Heart left ventricle (tissue), 13 donors: ENCODE results near the gene EPB41.

ENCODE experiments used
- POLR2A ChIP-seq, 2 donors: fragments of 450-650 bp; IDR thresholded peaks; one replicate each; pipeline ENCODE4 v1.6.1; 2017; ENCODE audit warnings: antibody characterized with exemption in 2 of 2, mild to moderate bottlenecking in 2 of 2, moderate library complexity in 2 of 2
- TF ChIP-seq, protein P1 (sequence below), 12 donors: fragments of 200-600 bp; sonication (generic) in 4 of 12; IDR thresholded peaks; one replicate each; pipeline versions ENCODE4 v1.5.0 to v1.8.0; 2018 to 2022; ENCODE audit warnings: antibody characterized with exemption in 12 of 12, mild to moderate bottlenecking in 5 of 12
- donor health status: ischemic (EF 13 %, LVEDD 7.1; RV severe dilation, severe dysfunction).
- donor health status: DM: no; HTN: yes; CAD: no.
- donor health status: DM: no; HTN: no; CAD: no.
- donor health status: ischemic (EF 25% LVEDD 6.9; RV normal size, moderate dysfunction).
- donor health status: ischemic (EF 25% LVEDD 5.7; RV mildly dilated, moderate dysfunction).
- donor health status: ischemic (EF 35%, LVEDD 5.7; RV mildly dilated, moderate dysfunction).
- donor health status: nonischemic (EF 11% LVEDD 7.7; RV severe dilation, severe dysfunction).
- donor health status: DM: yes; HTN: yes; CAD: no.
- donor health status: PGD.
- donor health status: ischemic (EF 29% LVEDD 5.4; RV normal size, mild dysfunction).
- donor health status: nonischemic (EF 23%, LVEDD 6.1; RV moderate dilation, normal function).

- TF ChIP-seq, protein P1, sequence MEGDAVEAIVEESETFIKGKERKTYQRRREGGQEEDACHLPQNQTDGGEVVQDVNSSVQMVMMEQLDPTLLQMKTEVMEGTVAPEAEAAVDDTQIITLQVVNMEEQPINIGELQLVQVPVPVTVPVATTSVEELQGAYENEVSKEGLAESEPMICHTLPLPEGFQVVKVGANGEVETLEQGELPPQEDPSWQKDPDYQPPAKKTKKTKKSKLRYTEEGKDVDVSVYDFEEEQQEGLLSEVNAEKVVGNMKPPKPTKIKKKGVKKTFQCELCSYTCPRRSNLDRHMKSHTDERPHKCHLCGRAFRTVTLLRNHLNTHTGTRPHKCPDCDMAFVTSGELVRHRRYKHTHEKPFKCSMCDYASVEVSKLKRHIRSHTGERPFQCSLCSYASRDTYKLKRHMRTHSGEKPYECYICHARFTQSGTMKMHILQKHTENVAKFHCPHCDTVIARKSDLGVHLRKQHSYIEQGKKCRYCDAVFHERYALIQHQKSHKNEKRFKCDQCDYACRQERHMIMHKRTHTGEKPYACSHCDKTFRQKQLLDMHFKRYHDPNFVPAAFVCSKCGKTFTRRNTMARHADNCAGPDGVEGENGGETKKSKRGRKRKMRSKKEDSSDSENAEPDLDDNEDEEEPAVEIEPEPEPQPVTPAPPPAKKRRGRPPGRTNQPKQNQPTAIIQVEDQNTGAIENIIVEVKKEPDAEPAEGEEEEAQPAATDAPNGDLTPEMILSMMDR (IDR thresholded peaks at IDR 0.05): no peak
- TF ChIP-seq POLR2A (IDR thresholded peaks at IDR 0.05): no peak
Measured at GRCh38 chr1:28895896-28896608, 18.3 kb upstream of the EPB41 start.
